Myocyte (in vitro differentiated cells): ENCODE results near the gene EFHB. TPM values are rescaled to one million over a fixed set of nuclear protein-coding genes. Genes with fewer than 3 reads are reported as not detected.
"Not testable (repeated sequence)": the region's sequence is repeated elsewhere in the genome, so short reads cannot be mapped to it uniquely, and the experiment has no call there.

Source experiments
- DNase-seq: peaks from one replicate; pipeline ENCODE4 v3.0.0-alpha.2; 2012; ENCODE audit warnings: low read depth
- total RNA-seq: library from RNA; depleted of rRNA; stranded (reverse); fragments of >200 nt; gene quantifications from 2 replicates; pipeline ENCODE4 v1.2.3, GENCODE V29; 2014

The EFHB gene
- total RNA-seq, 1 donor from 2014 or later, result not detected

DNA sequence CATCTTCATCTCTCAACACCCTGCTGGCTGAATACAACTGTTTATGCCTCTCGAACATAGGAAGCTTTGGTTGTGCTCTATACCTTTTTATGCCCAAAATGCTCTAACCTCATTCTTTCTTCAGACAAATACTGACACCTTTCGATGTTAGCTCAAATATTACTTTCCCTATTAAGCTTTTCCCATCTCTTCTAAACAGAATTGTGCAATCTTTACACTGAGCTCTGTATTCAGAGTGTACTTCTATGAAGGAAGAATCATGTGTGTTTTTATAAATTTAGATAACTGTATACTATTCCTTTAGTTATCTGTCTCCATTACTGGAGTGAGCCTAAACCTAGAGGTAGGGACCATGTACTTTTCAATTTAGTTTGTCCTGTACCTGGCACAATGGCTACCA is 1.6 kb downstream of the EFHB start:
- DNase-seq, result no peak

DNA sequence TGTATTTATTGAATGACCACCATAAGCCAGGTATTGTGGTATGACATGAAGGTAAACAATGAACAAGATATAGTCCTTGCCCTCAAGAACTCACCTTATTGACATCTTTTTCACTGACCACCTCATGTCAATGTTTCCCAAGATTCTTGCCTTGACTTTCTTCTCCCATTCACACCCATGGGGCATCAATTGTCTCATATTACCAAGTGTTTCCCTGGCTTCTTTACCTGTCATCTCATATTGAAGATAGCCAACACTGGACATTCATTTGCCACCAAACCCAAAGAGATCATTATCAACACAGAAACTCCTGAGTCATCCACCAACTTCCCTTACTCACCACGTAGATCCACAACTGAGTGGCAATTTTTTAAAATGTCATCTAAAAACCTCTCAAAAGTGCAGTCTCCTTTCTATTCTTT is 2.2 kb downstream of the EFHB start:
- no peak for DNase-seq

DNA sequence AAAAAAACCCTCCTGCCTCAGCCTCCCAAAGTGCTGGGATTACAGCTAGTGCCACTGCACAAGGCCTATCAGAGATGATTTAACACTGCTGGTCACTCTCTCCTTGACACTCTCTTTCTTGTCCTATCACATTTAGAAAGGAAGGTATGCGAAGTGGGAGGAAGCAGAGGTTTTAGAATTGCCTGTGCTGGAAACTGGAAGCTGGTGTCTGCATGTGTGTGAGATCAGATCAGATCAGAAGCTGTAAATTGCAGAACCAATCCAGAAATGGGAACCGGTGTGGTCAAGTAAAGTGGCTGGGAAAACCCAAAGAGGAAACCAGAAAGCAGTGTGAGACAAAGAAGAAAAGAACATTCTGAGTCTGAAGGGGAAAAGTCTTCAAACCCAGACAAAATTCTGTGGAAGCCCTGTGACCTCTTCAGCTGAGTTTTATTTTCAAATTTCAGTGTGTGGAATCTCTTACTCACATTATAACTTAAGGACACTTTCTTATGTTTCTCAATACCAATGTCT is 2.8 kb downstream of the EFHB start:
- DNase-seq, result no peak

DNA sequence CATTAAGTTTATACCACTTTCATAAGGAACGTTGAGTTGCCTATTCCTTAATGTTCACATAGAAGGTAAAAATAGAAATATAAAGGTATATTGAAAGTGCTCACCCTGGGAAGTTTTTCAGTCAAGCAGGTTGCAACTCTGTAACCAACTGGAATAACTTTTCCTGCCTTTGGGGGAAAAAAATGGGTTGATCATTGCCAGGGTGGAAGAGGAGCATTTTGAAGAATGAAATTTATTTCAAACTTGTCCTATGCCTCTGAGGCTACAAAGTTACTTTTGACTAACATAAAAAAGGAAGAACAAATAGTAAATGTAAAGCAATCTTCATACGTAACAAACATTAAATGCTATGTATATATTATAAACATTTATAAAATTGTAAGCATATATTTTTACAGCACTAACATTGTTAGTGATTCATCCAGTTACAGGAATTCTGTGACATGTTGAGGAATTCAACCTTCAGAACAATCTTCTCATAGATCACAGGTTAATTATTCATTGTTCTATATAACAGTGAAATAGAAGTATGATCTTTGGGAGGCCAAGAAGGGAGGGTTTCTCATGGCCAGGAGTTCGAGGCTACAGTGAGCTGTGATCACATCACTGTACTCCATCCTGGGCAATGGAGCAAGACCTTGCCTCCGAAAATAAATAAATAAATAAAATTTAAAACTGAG is 13.5 kb downstream of the EFHB start:
- no peak for DNase-seq

DNA sequence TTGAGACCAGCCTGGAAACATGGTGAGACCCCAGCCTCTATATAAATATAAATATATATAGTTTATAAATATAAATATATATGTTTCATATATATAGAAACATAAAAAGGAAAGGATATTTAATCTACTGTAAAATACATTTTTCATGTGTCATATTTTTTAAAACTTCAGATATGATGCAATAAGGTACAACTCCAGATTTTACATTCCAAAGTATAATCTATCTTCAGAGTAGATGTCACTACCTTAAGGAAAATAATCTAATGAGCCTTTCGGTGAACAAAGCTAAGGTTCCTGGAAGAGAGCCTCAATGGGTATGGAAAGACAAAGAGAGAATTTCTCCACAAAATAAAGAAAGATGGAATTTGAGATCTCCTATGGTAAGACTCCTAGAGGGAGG is 16.9 kb downstream of the EFHB start:
- DNase-seq, result no peak

DNA sequence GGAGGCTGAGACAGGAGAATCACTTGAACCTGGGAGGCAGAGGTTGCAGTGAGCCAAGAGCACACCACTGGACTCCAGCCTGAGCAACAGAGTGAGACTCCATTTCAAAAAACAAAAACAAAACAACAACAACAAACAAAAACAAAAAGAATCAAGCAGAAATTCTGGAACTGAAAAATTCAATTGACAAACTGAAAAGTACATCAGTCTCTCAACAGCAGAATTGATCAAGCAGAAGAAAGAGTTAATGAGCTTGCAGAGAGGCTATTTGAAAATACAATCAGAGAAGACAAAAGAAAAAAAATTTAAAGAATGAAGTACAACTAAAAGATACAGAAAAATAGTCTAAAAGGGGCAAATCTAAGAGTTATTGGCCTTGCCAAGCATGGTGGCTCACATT is 22.6 kb downstream of the EFHB start:
- DNase-seq, result no peak

DNA sequence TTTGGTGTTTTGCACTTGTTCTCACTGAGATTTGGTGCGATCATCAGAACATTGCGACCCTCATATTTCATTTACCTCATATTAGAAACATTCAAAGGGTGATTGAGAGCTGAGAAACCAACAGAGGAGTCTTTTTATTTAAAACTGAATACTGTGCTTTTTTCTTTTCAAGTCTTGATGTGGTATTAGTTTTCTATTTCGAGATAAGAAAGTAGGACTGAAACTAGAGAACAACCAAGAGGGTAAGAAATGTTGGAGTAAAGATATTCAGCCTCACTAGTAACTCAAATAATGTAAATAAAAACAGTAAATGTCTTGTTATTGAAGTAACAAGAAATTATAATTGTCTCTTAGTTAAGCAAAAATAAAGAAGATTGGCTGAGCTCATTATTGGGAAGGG is 26.5 kb downstream of the EFHB start:
- no peak for DNase-seq

DNA sequence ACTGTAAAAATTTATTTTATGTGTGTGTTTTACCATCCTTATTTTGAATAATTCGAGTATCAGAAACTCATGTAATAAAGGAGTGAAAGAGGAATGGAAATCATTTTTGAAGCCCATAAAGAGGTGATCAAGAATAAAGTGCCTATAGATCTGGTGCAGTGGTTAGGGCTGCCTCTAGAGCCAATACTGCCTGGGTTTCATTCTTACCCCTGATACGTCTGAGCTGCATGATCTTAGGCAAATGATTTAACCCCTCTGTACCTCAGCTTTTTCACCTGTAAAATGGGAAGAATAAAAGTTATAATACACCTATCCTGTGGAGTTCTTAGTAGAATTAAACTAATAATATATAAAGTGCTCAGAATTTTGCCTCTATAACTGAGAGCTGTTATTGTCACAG is 30.4 kb downstream of the EFHB start:
- DNase-seq, result no peak

DNA sequence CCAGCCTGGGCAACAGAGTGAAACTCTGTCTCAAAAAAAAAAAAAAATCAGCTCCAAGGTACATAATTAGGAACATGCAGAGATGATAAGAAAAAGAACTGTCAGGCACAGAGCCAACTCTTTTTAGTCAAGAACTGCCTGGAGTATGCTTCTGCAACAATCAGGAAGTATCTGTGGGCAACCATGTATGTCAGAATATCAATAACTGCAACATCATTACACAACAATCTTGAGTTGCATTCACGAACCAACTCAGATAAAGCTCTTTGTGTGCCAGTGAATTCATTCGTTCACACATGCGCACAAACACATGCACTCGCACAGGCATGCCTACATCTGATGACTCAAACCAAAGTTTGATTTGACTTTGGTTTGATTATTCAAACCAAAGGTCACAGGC is 32.1 kb downstream of the EFHB start:
- no peak for DNase-seq

DNA sequence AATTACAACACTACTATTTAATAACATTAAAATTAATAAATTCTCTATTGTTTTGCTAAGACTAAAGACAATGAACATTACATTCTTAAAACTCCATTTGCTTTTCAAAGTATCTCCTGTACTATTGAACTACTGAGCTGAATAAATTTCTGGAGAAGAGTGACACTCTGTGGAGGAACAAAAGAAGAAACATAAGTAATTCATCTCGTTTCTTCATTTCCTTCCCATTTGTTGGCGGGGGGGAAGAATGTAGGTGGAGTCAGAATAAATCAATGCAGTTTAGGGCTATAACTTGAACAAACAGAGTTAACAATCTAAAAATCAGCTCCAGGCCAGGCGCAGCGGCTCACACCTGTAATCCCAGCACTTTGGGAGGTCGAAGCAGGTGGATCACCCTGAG is 32.7 kb downstream of the EFHB start:
- DNase-seq, result no peak

DNA sequence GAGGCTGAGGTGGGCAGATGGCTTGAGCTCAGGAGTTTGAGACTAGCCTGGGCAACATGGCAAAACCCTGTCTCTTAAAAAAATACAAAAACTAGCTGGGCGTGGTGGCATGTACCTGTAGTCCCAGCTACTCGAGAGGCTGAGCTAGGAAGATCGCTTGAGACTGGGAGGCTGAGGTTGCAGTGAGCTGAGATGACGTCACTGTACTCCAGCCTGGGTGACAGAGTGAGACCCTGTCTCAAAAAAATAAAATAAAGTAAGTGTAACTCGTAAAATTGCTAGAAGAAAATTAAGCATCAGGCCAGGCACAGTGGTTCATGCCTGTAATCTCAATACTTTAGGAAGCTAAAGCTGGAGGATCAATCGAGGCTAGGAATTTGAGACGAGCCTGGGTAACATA is 34.2 kb downstream of the EFHB start:
- DNase-seq, result not testable (repeated sequence)

DNA sequence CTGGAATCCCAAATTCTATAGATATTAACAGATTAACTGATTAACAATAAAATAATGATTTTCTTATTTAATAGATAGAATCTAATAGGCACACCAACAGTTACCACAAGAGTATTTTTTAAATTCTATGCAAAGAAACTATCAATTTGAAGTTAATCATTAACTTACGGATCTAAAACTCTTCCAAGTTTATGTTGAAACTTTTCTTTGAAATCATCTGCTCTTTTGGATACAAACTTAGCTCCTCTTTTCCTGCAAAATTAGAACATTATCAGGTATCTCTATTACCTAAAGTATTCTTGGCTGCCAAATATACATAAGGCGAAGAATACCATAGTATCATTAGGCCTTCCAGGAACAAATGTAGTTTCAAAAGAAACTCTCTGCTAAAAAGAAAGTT is 34.8 kb downstream of the EFHB start:
- no peak for DNase-seq

DNA sequence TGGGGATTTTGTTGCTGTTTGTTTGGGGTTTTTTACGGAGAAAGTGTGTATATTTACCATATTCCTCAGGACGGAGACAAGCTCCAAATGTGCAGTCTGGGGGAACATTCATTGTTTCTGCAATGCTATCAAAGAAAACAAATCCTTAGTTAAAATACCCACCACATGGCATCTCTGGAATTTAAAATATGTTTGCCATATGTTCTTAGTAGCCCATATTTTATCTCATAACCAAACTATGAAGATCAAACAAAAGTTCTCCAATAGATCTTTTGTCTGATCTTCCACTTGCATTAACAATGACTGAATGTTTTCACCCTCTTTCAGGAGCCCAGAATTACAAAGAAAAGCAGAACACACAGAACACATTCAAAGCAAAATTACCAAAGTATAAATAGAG is 35.3 kb downstream of the EFHB start:
- DNase-seq, result no peak

DNA sequence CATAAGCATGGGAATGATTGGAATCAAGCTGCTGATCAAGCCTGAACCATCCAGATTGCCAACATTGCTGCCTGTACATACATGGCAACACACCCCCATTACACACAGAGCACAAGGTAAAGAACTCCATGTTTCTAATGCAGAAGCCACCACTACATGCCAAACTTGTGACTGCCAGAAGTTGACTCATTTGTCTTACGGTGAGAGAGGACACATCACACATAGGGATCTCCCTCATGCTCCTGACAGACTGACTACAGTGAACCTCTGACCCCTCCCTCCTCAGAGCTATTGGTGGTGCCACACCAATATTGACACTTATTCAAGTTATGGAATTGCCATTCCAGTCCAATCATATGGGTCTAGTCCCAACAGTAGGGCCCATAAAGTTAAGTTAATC is 42.3 kb downstream of the EFHB start:
- no peak for DNase-seq

DNA sequence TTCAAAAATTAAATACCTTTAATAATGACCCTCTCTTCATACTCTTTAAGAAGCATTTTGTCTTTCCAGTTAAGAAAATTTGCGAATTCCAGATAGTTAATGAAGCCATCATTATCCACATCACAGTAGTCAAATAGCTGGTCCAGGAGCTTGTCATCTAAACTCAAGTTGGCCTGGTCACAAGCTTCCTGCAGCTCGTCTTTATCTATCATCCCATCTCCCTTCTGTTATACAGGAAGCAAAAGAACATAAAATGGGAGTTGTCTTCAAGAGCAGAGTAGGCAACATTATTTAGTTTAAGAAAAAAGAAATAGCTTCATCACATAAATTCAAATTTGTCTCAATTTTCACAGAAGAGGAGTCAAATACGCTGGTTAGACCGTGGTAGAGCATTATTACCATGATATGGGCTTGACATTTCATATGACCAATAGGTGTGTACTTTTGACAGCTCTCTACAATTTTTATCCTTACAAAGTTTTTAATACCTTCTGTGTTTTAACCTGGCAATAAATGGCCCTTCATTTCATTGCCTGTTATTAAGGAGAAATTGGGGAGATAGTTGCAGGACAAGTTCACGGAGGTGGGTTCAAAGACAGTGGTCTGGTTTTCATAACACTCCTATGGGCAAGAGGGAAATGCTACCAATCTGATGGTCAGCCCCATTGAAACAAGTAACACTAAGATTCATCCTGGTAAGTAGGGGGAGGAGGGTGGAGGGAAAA is 45.4 kb downstream of the EFHB start:
- DNase-seq, result no peak

DNA sequence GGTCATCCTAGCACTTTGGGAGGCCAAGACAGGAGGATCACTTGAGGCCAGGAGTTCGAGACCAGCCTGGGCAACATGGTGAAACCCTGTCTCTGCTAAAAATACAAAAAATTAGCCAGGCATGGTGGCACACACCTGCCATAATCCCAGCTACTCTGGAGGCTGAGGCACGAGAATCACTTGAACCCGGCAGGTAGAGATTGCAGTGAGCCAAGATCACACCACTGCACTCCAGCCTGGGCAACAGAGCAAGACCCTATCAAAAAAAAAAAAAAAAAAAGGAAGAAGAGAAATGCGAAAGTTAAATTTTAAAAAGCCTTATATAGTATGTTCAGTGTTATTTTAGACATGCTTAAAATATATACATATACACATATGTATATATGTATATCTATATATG is 46.9 kb downstream of the EFHB start:
- DNase-seq, result not testable (repeated sequence)

DNA sequence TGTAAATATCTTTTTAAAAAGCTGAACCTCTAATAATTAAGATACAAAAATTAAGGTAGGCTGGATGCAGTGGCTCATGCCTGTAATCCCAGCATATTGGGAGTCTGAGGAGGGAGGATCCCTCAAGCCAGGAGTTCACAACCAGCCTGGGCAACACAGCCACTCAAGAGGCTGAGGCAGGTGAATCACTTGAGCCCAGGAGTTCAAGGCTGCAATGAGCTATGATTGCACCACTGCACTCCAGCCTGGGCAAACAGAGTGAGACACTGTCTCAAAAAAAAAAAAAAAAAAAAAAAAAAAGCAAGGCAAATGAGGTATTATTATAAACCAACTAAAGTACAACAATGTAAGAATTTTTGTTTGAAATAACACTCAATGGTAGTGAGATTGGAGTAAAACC is 47.6 kb downstream of the EFHB start:
- DNase-seq, result no peak

DNA sequence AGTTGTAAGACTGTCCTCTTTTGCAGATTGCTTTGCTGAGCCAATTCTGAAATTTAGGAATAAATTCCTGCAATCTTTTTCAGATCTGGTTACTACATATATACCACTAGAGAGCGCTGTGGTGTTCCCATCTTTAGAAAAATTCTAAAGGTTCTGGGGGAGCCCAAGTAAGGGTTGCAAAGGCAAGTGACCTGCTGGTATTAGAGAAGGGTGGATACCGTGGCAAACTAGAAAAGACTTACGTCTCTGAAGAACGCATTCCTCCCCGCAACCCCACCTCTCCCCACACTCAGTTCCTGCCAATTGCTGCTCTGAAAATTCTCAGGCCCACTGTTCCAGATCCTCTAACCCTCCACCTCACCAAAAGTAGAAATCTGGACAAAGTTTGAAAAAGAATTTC is 48.5 kb downstream of the EFHB start:
- peak; percentile 27 for DNase-seq

DNA sequence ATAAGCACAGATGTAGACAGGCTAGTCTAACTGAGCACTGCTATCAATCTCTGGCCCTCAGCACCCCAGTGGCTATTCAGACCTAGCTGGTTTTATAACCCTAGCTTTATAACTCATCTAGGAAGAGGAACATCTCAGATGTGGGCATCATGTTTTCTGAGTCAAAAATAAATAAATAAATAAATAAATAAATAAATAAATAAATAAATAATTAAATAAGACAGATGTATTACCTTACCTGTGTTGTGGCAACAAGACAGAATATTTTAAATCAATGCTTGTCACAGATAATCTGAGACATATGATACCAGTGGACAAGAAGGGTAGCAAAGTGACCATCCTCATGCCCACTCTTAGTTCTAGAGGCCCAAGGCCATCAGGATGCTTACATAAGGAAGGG is 52.2 kb downstream of the EFHB start:
- no peak for DNase-seq

DNA sequence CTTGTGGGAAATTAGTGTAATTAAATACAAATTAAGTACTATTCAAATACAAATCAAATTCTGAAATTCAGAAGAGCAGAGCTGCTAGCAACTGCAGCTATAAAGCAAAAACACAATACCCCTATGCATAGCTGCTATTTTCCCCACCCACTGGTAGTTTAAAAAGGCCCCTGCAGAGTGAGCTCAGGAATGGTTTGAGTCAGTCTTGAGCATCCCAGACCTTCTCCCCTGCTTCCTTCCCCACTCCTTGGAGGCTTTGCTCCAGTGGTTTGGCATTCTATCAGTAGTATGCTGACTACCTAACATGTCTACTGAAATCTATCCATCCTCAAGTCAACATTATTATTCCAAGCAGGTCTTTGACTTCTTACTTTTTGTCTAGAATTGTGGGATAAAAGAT is 53.0 kb downstream of the EFHB start:
- DNase-seq, result no peak

DNA sequence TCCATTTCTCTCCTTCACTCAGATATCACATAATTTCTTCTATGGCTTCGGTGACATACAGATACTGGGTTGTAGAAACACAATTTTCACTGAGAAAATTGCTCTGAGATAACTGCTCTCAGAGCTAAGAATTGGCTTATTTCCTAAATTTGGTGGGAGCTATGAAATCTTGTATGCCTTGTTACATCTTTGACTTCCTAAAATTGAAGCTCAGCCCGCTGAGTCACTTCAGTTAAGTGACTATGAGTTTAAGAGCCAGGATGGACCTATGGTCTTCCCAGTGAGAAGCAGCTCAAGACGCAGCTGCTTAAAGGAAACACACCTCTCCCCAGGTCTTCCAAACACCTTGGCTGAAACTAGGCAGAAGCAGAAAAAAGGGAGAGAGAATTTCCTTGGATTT is 56.4 kb downstream of the EFHB start:
- DNase-seq, result no peak

DNA sequence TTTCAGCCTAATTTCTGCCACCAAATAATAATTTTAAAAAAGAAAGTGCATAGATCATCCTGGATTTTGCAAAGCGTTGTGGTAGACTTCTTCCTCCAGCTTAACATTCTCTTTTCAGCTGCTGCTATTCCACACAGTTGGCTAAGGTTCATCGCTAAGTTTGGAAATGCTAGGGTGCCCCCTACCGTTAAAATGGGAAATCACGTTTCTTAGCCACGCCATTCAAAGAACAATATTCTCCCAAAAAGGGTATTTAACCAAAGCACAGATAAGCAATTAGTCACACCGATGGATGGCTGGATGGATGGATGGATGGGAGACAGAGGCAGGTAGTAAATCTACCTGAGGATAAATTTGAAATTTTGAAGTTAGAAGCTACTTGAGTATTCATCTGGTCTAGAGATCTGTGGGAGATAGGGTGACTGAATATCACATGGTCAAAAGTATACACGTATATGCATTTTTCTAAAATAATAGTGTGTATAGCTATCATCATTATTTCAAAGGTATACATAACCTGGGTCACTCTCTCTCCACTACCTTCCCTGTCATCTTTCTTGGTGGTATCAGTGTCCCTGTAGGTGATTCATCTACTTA is 67.2 kb downstream of the EFHB start:
- peak; percentile 80 for DNase-seq

DNA sequence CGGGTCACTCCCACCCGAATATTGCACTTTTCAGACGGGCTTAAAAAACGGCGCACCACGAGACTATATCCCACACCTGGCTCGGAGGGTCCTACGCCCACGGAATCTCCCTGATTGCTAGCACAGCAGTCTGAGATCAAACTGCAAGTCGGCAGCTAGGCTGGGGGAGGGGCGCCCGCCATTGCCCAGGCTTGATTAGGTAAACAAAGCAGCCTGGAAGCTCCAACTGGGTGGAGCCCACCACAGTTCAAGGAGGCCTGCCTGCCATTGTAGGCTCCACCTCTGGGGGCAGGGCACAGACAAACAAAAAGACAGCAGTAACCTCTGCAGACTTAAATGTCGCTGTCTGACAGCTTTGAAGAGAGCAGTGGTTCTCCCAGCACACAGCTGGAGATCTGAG is 78.7 kb downstream of the EFHB start:
- not testable (repeated sequence) for DNase-seq
